NK-92 (cell line): Measurements from ENCODE around the gene AGAP9.
"Not testable (repeated sequence)": the region's sequence is repeated elsewhere in the genome, so short reads cannot be mapped to it uniquely, and the experiment has no call there.

Experiments used
- DNase-seq: peaks from one replicate; lab custom pipeline; 2025; ENCODE audit not compliant: unreplicated experiment; lab: John Stamatoyannopoulos, UW

The AGAP9 gene

GRCh38 chr10:47523475-47523874 is at the start of gene AGAP9:
Gene AGAP9, minus strand, starts transcription at chr10:47523638. Its CDS starts 112 bp downstream, at chr10:47523526.
- not testable (repeated sequence) for DNase-seq

GRCh38 chr10:47571138-47571912 is 47.9 kb upstream of the AGAP9 start:
- DNase-seq = not testable (repeated sequence)

GRCh38 chr10:47566757-47567156 is 43.3 kb upstream of the AGAP9 start:
- not testable (repeated sequence) for DNase-seq

- not testable (repeated sequence) for DNase-seq
Measured at GRCh38 chr10:47566108-47566699, 42.8 kb upstream of the AGAP9 start.

GRCh38 chr10:47565517-47565920 is 42.1 kb upstream of the AGAP9 start:
- DNase-seq = not testable (repeated sequence)

GRCh38 chr10:47564953-47565352 is 41.5 kb upstream of the AGAP9 start:
- DNase-seq = not testable (repeated sequence)

- DNase-seq = not testable (repeated sequence)
Measured at GRCh38 chr10:47564318-47564717, 40.9 kb upstream of the AGAP9 start.

- not testable (repeated sequence) for DNase-seq
Measured at GRCh38 chr10:47560452-47560851, 37.0 kb upstream of the AGAP9 start.

- DNase-seq = not testable (repeated sequence)
Measured at GRCh38 chr10:47559718-47560308, 36.4 kb upstream of the AGAP9 start.

GRCh38 chr10:47558109-47558508 is 34.7 kb upstream of the AGAP9 start:
- DNase-seq = not testable (repeated sequence)

GRCh38 chr10:47557616-47558015 is 34.2 kb upstream of the AGAP9 start:
- DNase-seq = not testable (repeated sequence)

- DNase-seq = not testable (repeated sequence)
Measured at GRCh38 chr10:47555334-47555733, 31.9 kb upstream of the AGAP9 start.

GRCh38 chr10:47554552-47554951 is 31.1 kb upstream of the AGAP9 start:
- DNase-seq = not testable (repeated sequence)

GRCh38 chr10:47553860-47554247 is 30.4 kb upstream of the AGAP9 start:
- DNase-seq = not testable (repeated sequence)

GRCh38 chr10:47553214-47553859 is 29.9 kb upstream of the AGAP9 start:
- not testable (repeated sequence) for DNase-seq

GRCh38 chr10:47552719-47553118 is 29.3 kb upstream of the AGAP9 start:
- not testable (repeated sequence) for DNase-seq

- DNase-seq = not testable (repeated sequence)
Measured at GRCh38 chr10:47547286-47547685, 23.8 kb upstream of the AGAP9 start.

- DNase-seq = not testable (repeated sequence)
Measured at GRCh38 chr10:47536430-47536829, 13.0 kb upstream of the AGAP9 start.

GRCh38 chr10:47502313-47502712 is 21.1 kb downstream of the AGAP9 start:
- not testable (repeated sequence) for DNase-seq

GRCh38 chr10:47494226-47494625 is 29.2 kb downstream of the AGAP9 start:
- DNase-seq = not testable (repeated sequence)

- DNase-seq = not testable (repeated sequence)
Measured at GRCh38 chr10:47491600-47491999, 31.8 kb downstream of the AGAP9 start, which contains the start of gene FAM25G. Gene FAM25G, minus strand, starts transcription at chr10:47491700. Its CDS starts 26 bp downstream, at chr10:47491674.
